ENCODE data around the gene TMC8. TPM values are rescaled to one million over a fixed set of nuclear protein-coding genes. Genes with fewer than 3 reads are reported as not detected.

Gene TMC8
- polyA plus RNA-seq, 1 experiment = not detected

GRCh38 chr17:78123258-78123929 lies 7.2 kb upstream of the TMC8 start:
- H3K27ac ChIP-seq (ENCODE audit: low read depth, low read length) = no peak overlapping the region
- H3K27me3 ChIP-seq (ENCODE audit: control insufficient read depth, insufficient read depth, low read length) = peaks cover 15% of the 10 kb centered on the region
- no peak overlapping the region for H3K4me3 ChIP-seq (ENCODE audit: low read depth, low read length)
- TF ChIP-seq, protein P1, sequence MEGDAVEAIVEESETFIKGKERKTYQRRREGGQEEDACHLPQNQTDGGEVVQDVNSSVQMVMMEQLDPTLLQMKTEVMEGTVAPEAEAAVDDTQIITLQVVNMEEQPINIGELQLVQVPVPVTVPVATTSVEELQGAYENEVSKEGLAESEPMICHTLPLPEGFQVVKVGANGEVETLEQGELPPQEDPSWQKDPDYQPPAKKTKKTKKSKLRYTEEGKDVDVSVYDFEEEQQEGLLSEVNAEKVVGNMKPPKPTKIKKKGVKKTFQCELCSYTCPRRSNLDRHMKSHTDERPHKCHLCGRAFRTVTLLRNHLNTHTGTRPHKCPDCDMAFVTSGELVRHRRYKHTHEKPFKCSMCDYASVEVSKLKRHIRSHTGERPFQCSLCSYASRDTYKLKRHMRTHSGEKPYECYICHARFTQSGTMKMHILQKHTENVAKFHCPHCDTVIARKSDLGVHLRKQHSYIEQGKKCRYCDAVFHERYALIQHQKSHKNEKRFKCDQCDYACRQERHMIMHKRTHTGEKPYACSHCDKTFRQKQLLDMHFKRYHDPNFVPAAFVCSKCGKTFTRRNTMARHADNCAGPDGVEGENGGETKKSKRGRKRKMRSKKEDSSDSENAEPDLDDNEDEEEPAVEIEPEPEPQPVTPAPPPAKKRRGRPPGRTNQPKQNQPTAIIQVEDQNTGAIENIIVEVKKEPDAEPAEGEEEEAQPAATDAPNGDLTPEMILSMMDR (IDR thresholded peaks at IDR 0.05; ENCODE audit: low read depth, low read length) = no peak
- ChIA-PET POLR2A (no interaction called here), CTCF (no interaction called here)
- H3K9me3 ChIP-seq (ENCODE audit: control insufficient read depth, insufficient read depth, low read length) = no peaks in the 10 kb centered on the region; the same call in 1 of the 2 replicates
- no peak for DNase-seq (ENCODE audit: low read depth, low spot score)

DNA sequence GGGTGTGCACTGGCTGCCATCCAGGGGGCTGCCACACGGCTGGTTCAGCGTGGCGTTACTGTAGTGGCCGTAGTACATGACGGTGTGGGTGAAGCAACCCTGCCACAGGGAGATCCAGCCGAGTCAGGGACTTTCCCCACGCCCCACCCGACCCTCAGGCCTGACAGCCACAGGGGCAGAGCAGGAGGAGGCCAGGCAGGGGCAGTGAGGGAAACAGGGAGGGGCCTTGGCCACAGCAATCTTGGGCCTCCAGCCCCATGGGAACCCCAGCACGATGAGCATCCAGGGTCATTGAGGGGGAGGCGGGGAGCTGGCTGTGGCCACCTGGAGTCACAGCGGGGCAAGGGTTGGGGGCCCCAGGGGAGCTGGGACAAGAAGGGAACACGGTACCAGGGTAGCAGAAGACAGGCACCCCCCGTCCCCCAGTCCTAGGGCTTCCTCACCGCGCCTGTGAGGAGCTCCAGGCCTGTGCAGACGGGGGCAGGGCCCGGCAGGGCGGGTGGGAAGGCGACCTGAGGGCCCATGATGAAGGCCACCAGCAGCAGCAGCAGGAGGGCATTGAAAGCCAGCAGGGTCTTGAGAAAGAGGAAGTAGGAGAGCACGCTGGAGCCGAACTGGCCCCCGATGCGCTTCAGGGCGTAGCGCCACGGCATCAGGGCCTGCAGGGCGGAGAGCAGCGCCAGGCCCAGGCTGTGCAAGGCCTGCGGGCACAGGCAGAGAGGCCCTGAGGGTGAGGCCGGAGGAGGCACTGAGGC lies 6.3 kb upstream of the TMC8 start:
- TF ChIP-seq, protein P1 (IDR thresholded peaks at IDR 0.05; ENCODE audit: low read depth, low read length) = no peak
- no peak for DNase-seq (ENCODE audit: low read depth, low spot score)
- POLR2A ChIA-PET = no interaction called here
- Histone ChIP-seq H3K9me3 (ENCODE audit: control insufficient read depth, insufficient read depth, low read length) (no peaks in the 10 kb centered on the region; the same call in 1 of the 2 replicates), H3K4me3 (ENCODE audit: low read depth, low read length) (no peak overlapping the region), H3K27me3 (ENCODE audit: control insufficient read depth, insufficient read depth, low read length) (peaks cover 15% of the 10 kb centered on the region), H3K27ac (ENCODE audit: low read depth, low read length) (no peak overlapping the region)
- CTCF ChIA-PET = interaction anchor here (0.6 kb wide), 2 partner anchors 8 to 228 kb away, joined by 4 to 5 read pairs; no protein-coding TSS in a partner anchor

DNA sequence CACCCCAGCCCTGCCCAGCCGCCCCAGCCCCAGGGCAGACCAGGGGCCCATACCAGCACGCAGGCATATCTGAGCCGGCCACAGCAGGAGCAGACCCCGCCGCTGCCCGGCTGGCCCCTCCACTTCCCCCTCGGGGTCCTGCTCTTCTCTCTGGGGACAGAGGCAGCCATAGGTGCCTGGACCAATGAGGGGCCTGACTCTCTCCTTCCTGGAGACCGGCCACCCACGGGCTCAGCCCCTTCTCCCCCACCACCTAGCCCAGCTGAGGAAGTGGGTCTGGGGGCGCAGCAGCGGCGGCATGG lies 5.8 kb upstream of the TMC8 start:
- Histone ChIP-seq H3K27me3 (ENCODE audit: control insufficient read depth, insufficient read depth, low read length) (peaks cover 15% of the 10 kb centered on the region), H3K27ac (ENCODE audit: low read depth, low read length) (no peak overlapping the region), H3K4me3 (ENCODE audit: low read depth, low read length) (no peak overlapping the region), H3K9me3 (ENCODE audit: control insufficient read depth, insufficient read depth, low read length) (no peaks in the 10 kb centered on the region; the same call in 1 of the 2 replicates)
- ChIA-PET POLR2A (no interaction called here), CTCF (interaction anchor here (0.6 kb wide), 1 partner anchor 8 kb away, joined by 5 read pairs; no protein-coding TSS in a partner anchor)
- TF ChIP-seq, protein P1 (IDR thresholded peaks at IDR 0.05; ENCODE audit: low read depth, low read length) = no peak
- DNase-seq (ENCODE audit: low read depth, low spot score) = no peak

- Histone ChIP-seq H3K9me3 (ENCODE audit: control insufficient read depth, insufficient read depth, low read length) (no peaks in the 10 kb centered on the region; the same call in 1 of the 2 replicates), H3K4me3 (ENCODE audit: low read depth, low read length) (no peak overlapping the region), H3K27me3 (ENCODE audit: control insufficient read depth, insufficient read depth, low read length) (peaks cover 15% of the 10 kb centered on the region), H3K27ac (ENCODE audit: low read depth, low read length) (no peak overlapping the region)
- TF ChIP-seq, protein P1 (IDR thresholded peaks at IDR 0.05; ENCODE audit: low read depth, low read length) = no peak
- DNase-seq (ENCODE audit: low read depth, low spot score) = no peak
- POLR2A ChIA-PET = no interaction called here
- CTCF ChIA-PET = no interaction called here
Observed at GRCh38 chr17:78125138-78125913, 5.2 kb upstream of the TMC8 start.

Data from AG04450 (cell line).